NCI-H2227 treated with DMSO at 0.1 percent for 48 hours (cell line): ENCODE results near the gene GDA.

Experiments
- DNase-seq: peaks from one replicate; lab custom pipeline; 2025; lab: John Stamatoyannopoulos, UW

The GDA gene

GRCh38 chr9:72150661-72151060 is 1.4 kb downstream of the GDA start:
- DNase-seq: no peak

GRCh38 chr9:72151104-72151503 is 1.9 kb downstream of the GDA start:
- DNase-seq: no peak

- no peak for DNase-seq
Observed at GRCh38 chr9:72154468-72155285, 5.4 kb downstream of the GDA start.

- no peak for DNase-seq
Observed at GRCh38 chr9:72155301-72155700, 6.1 kb downstream of the GDA start.

- no peak for DNase-seq
Observed at GRCh38 chr9:72156586-72156985, 7.3 kb downstream of the GDA start.

- no peak for DNase-seq
Observed at GRCh38 chr9:72158680-72159079, 9.4 kb downstream of the GDA start.

- no peak for DNase-seq
Observed at GRCh38 chr9:72160446-72161123, 11.3 kb downstream of the GDA start.

GRCh38 chr9:72165326-72165725 is 16.1 kb downstream of the GDA start:
- DNase-seq: no peak

GRCh38 chr9:72165821-72166547 is 16.7 kb downstream of the GDA start:
- DNase-seq: no peak

- no peak for DNase-seq
Observed at GRCh38 chr9:72168075-72168474, 18.8 kb downstream of the GDA start.

- DNase-seq: no peak
Observed at GRCh38 chr9:72169178-72169577, 19.9 kb downstream of the GDA start.

GRCh38 chr9:72173080-72173479 is 23.8 kb downstream of the GDA start:
- DNase-seq: no peak

GRCh38 chr9:72185561-72185960 is 36.3 kb downstream of the GDA start:
- no peak for DNase-seq

- no peak for DNase-seq
Observed at GRCh38 chr9:72187121-72187695, 38.0 kb downstream of the GDA start.

- no peak for DNase-seq
Observed at GRCh38 chr9:72188232-72188631, 39.0 kb downstream of the GDA start.

GRCh38 chr9:72193478-72193881 is 44.2 kb downstream of the GDA start:
- no peak for DNase-seq

- no peak for DNase-seq
Observed at GRCh38 chr9:72199238-72199637, 50.0 kb downstream of the GDA start.

GRCh38 chr9:72200452-72200851 is 51.2 kb downstream of the GDA start:
- DNase-seq: no peak

- DNase-seq: no peak
Observed at GRCh38 chr9:72202009-72202408, 52.8 kb downstream of the GDA start.

- DNase-seq: peak; percentile 4
Observed at GRCh38 chr9:72203205-72203803, 54.1 kb downstream of the GDA start.

GRCh38 chr9:72204062-72204461 is 54.8 kb downstream of the GDA start:
- no peak for DNase-seq

GRCh38 chr9:72205513-72205912 is 56.3 kb downstream of the GDA start:
- no peak for DNase-seq
